ENCODE measurements around the gene TACC2.
A peak's percentile ranks its signal among the peaks of the same experiment; 100 is the strongest.
"Not testable (repeated sequence)": the region's sequence is repeated elsewhere in the genome, so short reads cannot be mapped to it uniquely, and the experiment has no call there.

The TACC2 gene

GRCh38 chr10:122014652-122015248, 25.8 kb downstream of the TACC2 start:
- no peaks in the 10 kb centered on the region for H3K36me3 ChIP-seq (ENCODE audit: insufficient read depth)

GRCh38 chr10:122017926-122018325, 29.0 kb downstream of the TACC2 start:
- Histone ChIP-seq H3K4me1 (ENCODE audit: low read depth, poor library complexity, severe bottlenecking) (peaks cover 14% of the 10 kb centered on the region), H2AFZ (ENCODE audit: low read depth) (peak overlapping the region; percentile 64), H3K4me2 (peak overlapping the region; percentile 60), H3K9ac (peak overlapping the region; percentile 92), H3K27ac (peak overlapping the region; percentile 90)
- H3K36me3 ChIP-seq (ENCODE audit: insufficient read depth); H4K20me1 ChIP-seq (ENCODE audit: insufficient read depth); H3K79me2 ChIP-seq (ENCODE audit: insufficient read depth, low read depth); H3K27me3 ChIP-seq (ENCODE audit: insufficient read depth, low read depth); H3K4me3 ChIP-seq (IDR thresholded peaks at IDR 0.05; ENCODE audit: insufficient read depth, low read depth, low read length): not testable (repeated sequence)

More at GRCh38 chr10:122014652-122015248, 25.8 kb downstream of the TACC2 start:
- no peak overlapping the region for H3K27ac ChIP-seq
- H3K4me3 ChIP-seq (IDR thresholded peaks at IDR 0.05; ENCODE audit: insufficient read depth, low read depth, low read length), result no peak overlapping the region
- H3K4me1 ChIP-seq (ENCODE audit: low read depth, poor library complexity, severe bottlenecking), result peaks cover 8% of the 10 kb centered on the region
- no peaks in the 10 kb centered on the region for H3K79me2 ChIP-seq (ENCODE audit: insufficient read depth, low read depth)
- H2AFZ ChIP-seq (ENCODE audit: low read depth), result no peak overlapping the region
- TF ChIP-seq CTCF (conservative IDR thresholded peaks at IDR 0.05; ENCODE audit: low read depth, low read length), result no peak
- H3K9ac ChIP-seq, result no peak overlapping the region
- no peaks in the 10 kb centered on the region for H3K27me3 ChIP-seq (ENCODE audit: insufficient read depth, low read depth)
- H4K20me1 ChIP-seq (ENCODE audit: insufficient read depth), result no peaks in the 10 kb centered on the region
- no peak overlapping the region for H3K4me2 ChIP-seq

GRCh38 chr10:122018491-122018890, 29.5 kb downstream of the TACC2 start:
- peaks cover 14% of the 10 kb centered on the region for H3K4me1 ChIP-seq (ENCODE audit: low read depth, poor library complexity, severe bottlenecking)
- H4K20me1 ChIP-seq (ENCODE audit: insufficient read depth), result no peaks in the 10 kb centered on the region
- no peaks in the 10 kb centered on the region for H3K27me3 ChIP-seq (ENCODE audit: insufficient read depth, low read depth)
- peak overlapping the region; percentile 90 for H3K27ac ChIP-seq
- no peak for TF ChIP-seq CTCF (conservative IDR thresholded peaks at IDR 0.05; ENCODE audit: low read depth, low read length)
- H3K4me2 ChIP-seq, result peak overlapping the region; percentile 60
- H3K9ac ChIP-seq, result peak overlapping the region; percentile 92
- H3K79me2 ChIP-seq (ENCODE audit: insufficient read depth, low read depth), result no peaks in the 10 kb centered on the region
- H2AFZ ChIP-seq (ENCODE audit: low read depth), result peak overlapping the region; percentile 64
- H3K36me3 ChIP-seq (ENCODE audit: insufficient read depth), result no peaks in the 10 kb centered on the region
- no peak overlapping the region for H3K4me3 ChIP-seq (IDR thresholded peaks at IDR 0.05; ENCODE audit: insufficient read depth, low read depth, low read length)

- Histone ChIP-seq H3K9ac (peak overlapping the region; percentile 92), H3K27ac (peak overlapping the region; percentile 90), H4K20me1 (ENCODE audit: insufficient read depth) (no peaks in the 10 kb centered on the region), H3K36me3 (ENCODE audit: insufficient read depth) (no peaks in the 10 kb centered on the region), H2AFZ (ENCODE audit: low read depth) (peak overlapping the region; percentile 64), H3K79me2 (ENCODE audit: insufficient read depth, low read depth) (no peaks in the 10 kb centered on the region), H3K4me2 (peak overlapping the region; percentile 60), H3K4me1 (ENCODE audit: low read depth, poor library complexity, severe bottlenecking) (peaks cover 14% of the 10 kb centered on the region), H3K27me3 (ENCODE audit: insufficient read depth, low read depth) (no peaks in the 10 kb centered on the region), H3K4me3 (IDR thresholded peaks at IDR 0.05; ENCODE audit: insufficient read depth, low read depth, low read length) (no peak overlapping the region)
- no peak for TF ChIP-seq CTCF (conservative IDR thresholded peaks at IDR 0.05; ENCODE audit: low read depth, low read length)
These were observed 30.0 kb downstream of the TACC2 start for GRCh38 chr10:122018951-122019413.

GRCh38 chr10:122019414-122019975, 30.5 kb downstream of the TACC2 start:
- Histone ChIP-seq H3K9ac (peak overlapping the region; percentile 92), H3K4me3 (IDR thresholded peaks at IDR 0.05; ENCODE audit: insufficient read depth, low read depth, low read length) (no peak overlapping the region), H3K4me1 (ENCODE audit: low read depth, poor library complexity, severe bottlenecking) (peaks cover 14% of the 10 kb centered on the region), H3K27ac (peak overlapping the region; percentile 90), H3K36me3 (ENCODE audit: insufficient read depth) (no peaks in the 10 kb centered on the region), H2AFZ (ENCODE audit: low read depth) (peak overlapping the region; percentile 64), H3K79me2 (ENCODE audit: insufficient read depth, low read depth) (no peaks in the 10 kb centered on the region), H3K27me3 (ENCODE audit: insufficient read depth, low read depth) (no peaks in the 10 kb centered on the region), H3K4me2 (peak overlapping the region; percentile 60), H4K20me1 (ENCODE audit: insufficient read depth) (no peaks in the 10 kb centered on the region)
- no peak for TF ChIP-seq CTCF (conservative IDR thresholded peaks at IDR 0.05; ENCODE audit: low read depth, low read length)
